Measurements from ENCODE around the gene MAP3K20. TPM values are rescaled to one million over a fixed set of nuclear protein-coding genes. Genes with fewer than 3 reads are reported as not detected.

The MAP3K20 gene
- total RNA-seq, 4 donors from 2014 or later, result 24.1 to 34.5 (median 25.6) TPM

- Histone ChIP-seq H3K4me3 (replicated peaks in 1 of 3) (peak overlapping the region in 1 of 3 donors; percentile 57), H3K36me3 (no peaks in the 10 kb centered on the region), H3K4me1 (peaks cover 6 to 12% of the 10 kb centered on the region in 2 donors), H3K9me3 (no peaks in the 10 kb centered on the region), H3K27ac (peak overlapping the region in 2 of 3 donors; percentile 94 to 96), H3K27me3 (no peaks in the 10 kb centered on the region)
- TF ChIP-seq CTCF (IDR thresholded peaks at IDR 0.05) (no peak), POLR2A (IDR thresholded peaks at IDR 0.05) (no peak)
- no peak for DNase-seq
- 70 to 78% methylated on average over 5 of the region's 5 CpGs for WGBS, 2 donors
- intact Hi-C loops (cut with DNase I), result loop anchor here (10.0 kb wide), 1 partner anchor 137 kb away; no protein-coding TSS in a partner anchor
Observed at GRCh38 chr2:173077506-173078177, 2.0 kb downstream of the MAP3K20 start.

DNA sequence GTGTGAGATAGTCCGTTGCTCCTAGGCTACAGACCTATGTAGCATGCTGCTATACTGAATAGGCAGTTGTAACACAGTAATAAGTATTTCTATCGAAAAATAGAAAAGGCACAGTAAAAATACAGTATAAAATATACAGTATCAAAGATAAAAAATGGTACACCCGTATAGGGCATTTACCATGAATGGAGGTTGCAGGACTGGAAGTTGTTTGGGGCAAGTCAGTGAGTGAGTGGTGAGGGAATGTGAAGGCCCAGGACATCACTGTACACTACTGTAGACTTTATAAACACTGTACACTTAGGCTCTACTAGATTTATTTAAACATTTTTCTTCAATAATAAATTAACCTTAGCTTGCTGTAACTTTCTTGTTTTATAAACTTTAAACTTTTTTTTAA lies 3.5 kb downstream of the MAP3K20 start:
- no peak overlapping the region for H3K4me3 ChIP-seq (replicated peaks in 1 of 3)
- peaks cover 6 to 12% of the 10 kb centered on the region in 2 donors for H3K4me1 ChIP-seq
- no peaks in the 10 kb centered on the region for H3K36me3 ChIP-seq
- no peaks in the 10 kb centered on the region for H3K27me3 ChIP-seq
- DNase-seq, result no peak
- no peak overlapping the region for H3K27ac ChIP-seq
- WGBS, 2 donors, result 91% methylated on average over 3 of the region's 3 CpGs
- H3K9me3 ChIP-seq, result no peaks in the 10 kb centered on the region
- TF ChIP-seq CTCF (IDR thresholded peaks at IDR 0.05) (no peak), POLR2A (IDR thresholded peaks at IDR 0.05) (no peak)
- intact Hi-C loops (cut with DNase I), result loop anchor here (10.0 kb wide), 1 partner anchor 136 kb away; no protein-coding TSS in a partner anchor

- H3K36me3 ChIP-seq, result no peaks in the 10 kb centered on the region
- intact Hi-C loops (cut with DNase I), result loop anchor here (10.0 kb wide), 1 partner anchor 135 kb away; no protein-coding TSS in a partner anchor
- no peak overlapping the region for H3K4me3 ChIP-seq (replicated peaks in 1 of 3)
- 97 to 98% methylated on average over 6 of the region's 6 CpGs for WGBS, 2 donors
- no peak for TF ChIP-seq POLR2A (IDR thresholded peaks at IDR 0.05)
- no peak for TF ChIP-seq CTCF (IDR thresholded peaks at IDR 0.05)
- no peaks in the 10 kb centered on the region for H3K27me3 ChIP-seq
- DNase-seq, result no peak
- H3K4me1 ChIP-seq, result peaks cover 6 to 10% of the 10 kb centered on the region in 2 donors
- H3K9me3 ChIP-seq, result no peaks in the 10 kb centered on the region
- H3K27ac ChIP-seq, result no peak overlapping the region
Observed at GRCh38 chr2:173079973-173080860, 4.6 kb downstream of the MAP3K20 start.

DNA sequence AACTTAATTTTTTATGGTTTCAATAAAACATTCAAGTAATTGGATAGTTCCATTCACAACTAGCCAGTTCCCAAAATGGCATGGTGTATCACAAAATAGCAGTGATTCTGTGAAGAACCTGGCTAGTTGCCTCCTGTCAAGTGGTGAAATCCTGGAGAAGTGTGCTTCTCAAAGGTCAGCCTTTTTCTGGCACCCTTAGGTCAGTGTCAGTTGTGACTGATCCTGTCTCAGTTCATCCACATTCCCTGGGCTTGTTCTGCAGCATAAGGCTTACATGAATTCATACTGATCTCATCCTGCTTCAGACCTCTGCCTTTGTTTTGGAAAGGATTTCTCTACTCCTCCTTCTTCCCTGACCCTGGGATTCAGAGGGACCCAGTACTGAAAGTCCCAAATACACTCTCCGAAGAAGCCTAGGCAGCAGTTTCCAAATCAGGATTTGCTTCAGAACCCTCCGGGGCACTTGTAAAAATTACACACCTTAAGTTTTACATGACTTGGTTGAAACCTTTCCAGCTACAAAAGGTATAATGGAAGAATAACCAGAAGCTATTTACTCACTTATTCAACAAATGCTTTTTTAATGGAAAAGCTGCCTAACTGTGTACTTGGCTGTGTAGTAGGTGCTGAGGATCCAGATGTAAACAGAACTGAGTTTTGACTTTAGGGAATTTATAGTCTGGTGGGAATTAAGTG lies 11.0 kb downstream of the MAP3K20 start:
- Histone ChIP-seq H3K27me3 (no peaks in the 10 kb centered on the region), H3K36me3 (no peaks in the 10 kb centered on the region), H3K27ac (peak overlapping the region; percentile 21 to 84 (median 56)), H3K4me1 (peaks cover 19 to 27% of the 10 kb centered on the region in 2 donors), H3K4me3 (replicated peaks in 1 of 3) (no peak overlapping the region), H3K9me3 (no peaks in the 10 kb centered on the region)
- TF ChIP-seq POLR2A (IDR thresholded peaks at IDR 0.05), result no peak
- no peak for TF ChIP-seq CTCF (IDR thresholded peaks at IDR 0.05)
- DNase-seq, result peak; percentile 30 to 36
- 32 to 39% methylated on average over 2 of the region's 2 CpGs for WGBS, 2 donors
- intact Hi-C loops (cut with DNase I), result no loop called here

Measured in thyroid gland (tissue), 4 donors.